Nephron progenitor cell (in vitro differentiated cells): ENCODE data around the gene RAB31.

ENCODE experiments used
- DNase-seq: peaks from one replicate; pipeline ENCODE4 v3.0.0; 2021
- H3K27ac Mint-ChIP-seq: 2 replicates; pipeline ENCODE4 v1.8.0; 2021; ENCODE audit warnings: mild to moderate bottlenecking, moderate library complexity, mixed read lengths
- H3K27me3 Mint-ChIP-seq: 2 replicates; pipeline ENCODE4 v1.8.0; 2021; ENCODE audit warnings: mild to moderate bottlenecking, low read depth, mixed read lengths; ENCODE audit not compliant: poor library complexity
- H3K36me3 Mint-ChIP-seq: 2 replicates; pipeline ENCODE4 v1.8.0; 2021; ENCODE audit warnings: low read depth, mixed read lengths
- H3K4me1 Mint-ChIP-seq: 2 replicates; pipeline ENCODE4 v1.8.0; 2021; ENCODE audit warnings: mixed read lengths
- H3K4me3 Mint-ChIP-seq: 2 replicates; pipeline ENCODE4 v1.8.0; 2021; ENCODE audit warnings: mild to moderate bottlenecking, moderate library complexity, mixed read lengths
- H3K9me3 Mint-ChIP-seq: 2 replicates; pipeline ENCODE4 v1.8.0; 2021; ENCODE audit warnings: mild to moderate bottlenecking, moderate library complexity, mixed read lengths
- TF ChIP-seq, protein P1 (sequence below): fragments of 200-600 bp; sonication (generic); IDR thresholded peaks from 2 replicates; pipeline ENCODE4 v1.5.0; 2021; ENCODE audit warnings: antibody characterized with exemption

Gene RAB31

DNA sequence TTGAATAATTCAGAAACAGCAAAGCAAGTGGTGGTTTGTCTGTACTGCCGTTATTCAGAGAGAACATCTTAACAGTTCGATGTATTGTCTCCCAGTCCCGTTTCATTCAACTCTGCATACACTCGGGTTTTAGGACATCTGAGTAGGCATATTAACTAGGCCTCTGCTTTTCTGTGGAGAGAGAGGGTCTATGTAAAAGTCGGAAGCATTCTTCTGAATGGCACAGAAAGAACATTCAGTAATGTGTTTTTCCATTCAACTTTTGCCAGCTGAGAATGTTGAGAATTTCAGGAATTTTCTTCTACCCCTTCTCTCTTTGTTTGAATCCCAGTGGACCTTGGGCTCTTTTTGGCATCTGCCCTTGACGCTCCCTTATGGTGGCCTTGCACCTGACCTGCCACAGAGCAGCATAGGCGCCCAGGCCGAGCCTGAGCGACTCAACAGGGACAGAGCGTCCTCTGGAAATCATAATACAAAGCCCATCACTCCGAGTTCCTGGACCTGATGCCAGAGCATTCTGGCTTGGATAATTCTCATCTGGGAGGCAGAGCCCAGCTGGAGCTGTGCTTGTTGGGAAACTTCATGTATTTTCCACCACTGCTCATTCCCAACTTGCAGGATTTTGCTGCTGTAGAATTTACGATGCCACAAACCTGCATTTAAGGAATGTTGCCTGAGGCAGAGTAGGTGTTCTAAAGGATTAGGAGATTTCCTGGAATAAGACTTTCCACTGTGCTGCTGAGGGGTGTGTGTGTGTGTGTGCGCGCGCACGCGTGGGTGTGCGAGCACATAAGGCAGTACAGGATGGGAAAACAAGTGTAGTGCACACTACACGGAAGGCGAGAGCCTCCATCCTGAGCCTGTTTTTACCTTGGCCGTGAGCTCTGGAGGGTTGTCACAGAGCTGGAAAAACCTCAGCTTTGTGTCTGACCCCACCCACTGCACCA lies 100.5 kb downstream of the RAB31 start:
- TF ChIP-seq, protein P1, sequence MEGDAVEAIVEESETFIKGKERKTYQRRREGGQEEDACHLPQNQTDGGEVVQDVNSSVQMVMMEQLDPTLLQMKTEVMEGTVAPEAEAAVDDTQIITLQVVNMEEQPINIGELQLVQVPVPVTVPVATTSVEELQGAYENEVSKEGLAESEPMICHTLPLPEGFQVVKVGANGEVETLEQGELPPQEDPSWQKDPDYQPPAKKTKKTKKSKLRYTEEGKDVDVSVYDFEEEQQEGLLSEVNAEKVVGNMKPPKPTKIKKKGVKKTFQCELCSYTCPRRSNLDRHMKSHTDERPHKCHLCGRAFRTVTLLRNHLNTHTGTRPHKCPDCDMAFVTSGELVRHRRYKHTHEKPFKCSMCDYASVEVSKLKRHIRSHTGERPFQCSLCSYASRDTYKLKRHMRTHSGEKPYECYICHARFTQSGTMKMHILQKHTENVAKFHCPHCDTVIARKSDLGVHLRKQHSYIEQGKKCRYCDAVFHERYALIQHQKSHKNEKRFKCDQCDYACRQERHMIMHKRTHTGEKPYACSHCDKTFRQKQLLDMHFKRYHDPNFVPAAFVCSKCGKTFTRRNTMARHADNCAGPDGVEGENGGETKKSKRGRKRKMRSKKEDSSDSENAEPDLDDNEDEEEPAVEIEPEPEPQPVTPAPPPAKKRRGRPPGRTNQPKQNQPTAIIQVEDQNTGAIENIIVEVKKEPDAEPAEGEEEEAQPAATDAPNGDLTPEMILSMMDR, result no peak
- Mint-ChIP-seq H3K27me3 (peaks cover 9% of the 10 kb centered on the region), H3K9me3 (peaks cover 17% of the 10 kb centered on the region), H3K27ac (peak overlapping the region; percentile 39), H3K36me3 (peaks cover 14% of the 10 kb centered on the region), H3K4me1 (peaks cover 43% of the 10 kb centered on the region), H3K4me3 (no peak overlapping the region)
- DNase-seq, result peak; percentile 28

DNA sequence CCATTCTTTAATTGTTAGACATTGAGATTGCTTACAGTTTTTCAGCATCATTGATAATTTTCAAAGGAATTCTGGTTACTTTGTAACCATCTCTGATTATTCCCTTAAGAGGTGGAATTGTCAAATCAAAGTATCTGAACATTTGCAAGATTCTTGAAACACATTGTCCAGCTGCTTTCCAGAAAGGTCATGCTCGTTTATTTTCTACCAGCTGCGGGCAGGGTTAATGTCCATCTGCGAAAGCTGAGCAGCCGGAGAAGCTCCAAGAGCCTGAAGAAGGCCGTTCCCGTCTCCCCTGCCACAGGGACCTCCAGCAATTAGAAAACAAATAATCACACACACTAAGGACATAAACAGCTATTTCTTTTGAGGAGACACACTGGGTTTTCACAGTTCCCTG lies 101.6 kb downstream of the RAB31 start:
- Mint-ChIP-seq H3K27me3 (peaks cover 9% of the 10 kb centered on the region), H3K27ac (no peak overlapping the region), H3K4me3 (no peak overlapping the region), H3K9me3 (peaks cover 14% of the 10 kb centered on the region), H3K36me3 (peaks cover 11% of the 10 kb centered on the region), H3K4me1 (peaks cover 34% of the 10 kb centered on the region)
- TF ChIP-seq, protein P1, result no peak
- DNase-seq, result no peak

DNA sequence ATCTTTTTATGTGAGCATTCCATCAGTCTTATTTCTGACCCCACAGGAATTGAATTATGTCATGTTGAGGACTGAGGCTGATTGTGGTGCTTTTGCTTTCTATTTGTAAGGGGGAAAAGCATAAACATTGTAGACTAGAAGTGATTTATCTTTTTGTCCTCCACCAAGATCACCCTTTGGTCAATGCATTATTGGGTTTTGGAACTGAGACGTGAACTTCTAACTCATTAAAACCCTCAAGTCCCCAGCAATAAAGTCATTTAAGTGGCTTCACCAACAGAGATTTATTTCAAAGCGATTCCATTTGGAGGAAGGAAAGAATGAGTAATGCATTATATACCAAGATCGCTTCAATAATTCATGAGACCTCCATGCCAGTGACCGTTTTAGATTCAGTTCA lies 102.2 kb downstream of the RAB31 start:
- TF ChIP-seq, protein P1, result no peak
- Mint-ChIP-seq H3K9me3 (peaks cover 10% of the 10 kb centered on the region), H3K4me1 (peaks cover 34% of the 10 kb centered on the region), H3K27me3 (peaks cover 9% of the 10 kb centered on the region), H3K27ac (no peak overlapping the region), H3K36me3 (peaks cover 8% of the 10 kb centered on the region), H3K4me3 (no peak overlapping the region)
- no peak for DNase-seq

DNA sequence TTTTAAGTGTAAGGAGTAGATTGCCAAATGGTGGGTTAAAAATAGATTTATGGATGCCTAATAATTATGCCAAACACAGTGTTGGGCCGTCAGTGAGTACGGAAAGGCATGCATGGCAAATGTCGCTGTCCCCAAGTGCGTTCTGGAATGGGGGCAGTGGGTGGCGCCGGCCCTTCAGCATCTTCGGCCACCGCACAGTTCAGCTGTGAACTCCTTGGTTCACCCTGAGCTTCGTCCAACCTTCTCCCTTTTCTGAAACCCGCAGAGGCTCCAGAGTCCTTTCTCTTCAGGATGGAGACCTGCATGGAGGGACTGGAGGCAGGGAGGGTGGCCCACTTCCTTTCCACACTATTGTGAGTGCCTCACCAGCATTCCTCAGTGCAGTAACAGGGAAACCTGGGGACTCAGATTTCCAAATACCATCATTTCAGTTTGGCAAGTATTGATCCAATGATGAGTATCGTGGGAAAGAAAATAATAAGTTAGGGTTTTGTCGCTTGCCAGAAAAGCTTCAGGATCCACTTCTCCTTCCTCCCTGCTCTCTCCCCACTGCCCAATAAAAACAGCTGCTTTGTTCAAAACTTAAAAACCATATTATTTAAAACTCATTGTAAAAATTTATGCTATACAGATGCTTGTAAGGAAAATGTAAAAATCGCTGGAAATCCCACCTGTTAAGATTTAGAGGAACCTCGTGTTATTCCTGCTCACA lies 103.0 kb downstream of the RAB31 start:
- H3K4me3 Mint-ChIP-seq, result no peak overlapping the region
- H3K27me3 Mint-ChIP-seq, result peaks cover 8% of the 10 kb centered on the region
- peaks cover 5% of the 10 kb centered on the region for H3K36me3 Mint-ChIP-seq
- peaks cover 34% of the 10 kb centered on the region for H3K4me1 Mint-ChIP-seq
- H3K9me3 Mint-ChIP-seq, result peaks cover 6% of the 10 kb centered on the region
- DNase-seq, result no peak
- TF ChIP-seq, protein P1, result no peak
- no peak overlapping the region for H3K27ac Mint-ChIP-seq

DNA sequence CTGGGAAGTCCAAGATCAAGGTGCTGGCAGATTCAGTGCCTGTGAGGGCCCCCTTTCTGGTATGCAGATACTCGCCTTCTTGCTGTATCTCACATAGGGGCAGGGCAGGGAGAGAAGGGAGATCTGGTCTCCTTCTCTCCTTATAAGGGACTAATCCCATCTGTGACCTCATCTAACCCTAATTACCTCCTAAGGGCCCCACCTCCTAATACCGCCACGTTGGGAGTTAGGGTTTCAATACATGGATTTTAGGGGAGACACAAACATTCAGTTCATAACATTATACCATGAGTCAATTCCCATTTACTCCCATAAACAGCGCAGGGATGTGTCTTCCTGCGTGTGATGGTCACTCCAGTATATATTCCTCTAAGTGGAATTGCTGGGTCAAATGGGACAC lies 103.9 kb downstream of the RAB31 start:
- Mint-ChIP-seq H3K36me3 (peaks cover 3% of the 10 kb centered on the region), H3K9me3 (peaks cover under 1% of the 10 kb centered on the region), H3K4me1 (peaks cover 34% of the 10 kb centered on the region), H3K27me3 (peaks cover 3% of the 10 kb centered on the region), H3K4me3 (no peak overlapping the region), H3K27ac (no peak overlapping the region)
- TF ChIP-seq, protein P1, result no peak
- DNase-seq, result no peak
